ENCODE results near the gene UROC1.

GRCh38 chr3:126481808-126482502 lies 35.6 kb downstream of the UROC1 start:
- TF ChIP-seq CTCF (IDR thresholded peaks at IDR 0.05) (no peak), POLR2A (IDR thresholded peaks at IDR 0.05) (no peak)

All from stomach (tissue), 4 donors.